HepG2 (cell line): ENCODE data around the gene SSC5D. TPM values are rescaled to one million over a fixed set of nuclear protein-coding genes. Genes with fewer than 3 reads are reported as not detected.
A peak's percentile ranks its signal among the peaks of the same experiment; 100 is the strongest.

ENCODE experiments used
- AHR ChIP-seq: IDR thresholded peaks from 2 replicates; pipeline ENCODE4 v1.6.1; 2018; ENCODE audit warnings: missing genetic modification reagents, missing compliant biosample characterization
- PHB2 ChIP-seq: fragments of 450-650 bp; IDR thresholded peaks from 2 replicates; pipeline ENCODE4 v1.6.1; 2018; ENCODE audit not compliant: partially characterized antibody
- RCOR2 ChIP-seq: IDR thresholded peaks from 2 replicates; pipeline ENCODE4 v1.6.1; 2016; ENCODE audit warnings: missing biosample characterization, missing genetic modification reagents
- SMAD9 ChIP-seq: sonication (generic); formaldehyde crosslinking; IDR thresholded peaks from 2 replicates; pipeline ENCODE4 v1.5.1; 2020; ENCODE audit warnings: mild to moderate bottlenecking, missing genetic modification reagents
- YY1 ChIP-seq: IDR thresholded peaks from 2 replicates; pipeline ENCODE4 v1.6.1; 2011; ENCODE audit warnings: low read length, low read depth, moderate library complexity, mild to moderate bottlenecking; ENCODE audit not compliant: insufficient read depth, insufficient replicate concordance
- ZNF484 ChIP-seq: sonication (generic); formaldehyde crosslinking; IDR thresholded peaks from 2 replicates; pipeline ENCODE4 v1.5.1; 2020; ENCODE audit warnings: mild to moderate bottlenecking, low read depth, missing genetic modification reagents, borderline replicate concordance
- ZNF672 ChIP-seq: sonication (generic); formaldehyde crosslinking; IDR thresholded peaks from 2 replicates; pipeline ENCODE4 v1.8.1; 2022; ENCODE audit warnings: missing genetic modification reagents
- polyA plus RNA-seq, 8 experiments: library from polyadenylated mRNA; depleted of rRNA in 3 of 8; stranded (reverse) in 7 of 8; unstranded in 1 of 8; fragments of >200 nt; fragmentation: Illumina TruSeq in 4 of 8; extraction: Trizol in 4 of 8; gene quantifications; 2 replicates each; pipeline versions ENCODE4 v1.2.1 to v1.2.3, GENCODE V29; 2011 to 2016; ENCODE audit warnings: low read depth in 4 of 8, missing spikeins in 1 of 8, mixed read lengths in 1 of 8; ENCODE audit not compliant: insufficient read depth in 1 of 8
- total RNA-seq, 5 experiments: library from RNA; depleted of rRNA; stranded (reverse); fragments of >200 nt; fragmentation: Illumina TruSeq; extraction: Trizol; gene quantifications; 2 replicates each; pipeline ENCODE4 v1.2.3, GENCODE V29; 2016; ENCODE audit warnings: low read depth in 1 of 5

SSC5D gene
- total and polyA plus RNA-seq, 2 of the 13 experiments (the other 11 are each of a cell fraction or from before 2014, with no cell fraction given) = not detected

DNA sequence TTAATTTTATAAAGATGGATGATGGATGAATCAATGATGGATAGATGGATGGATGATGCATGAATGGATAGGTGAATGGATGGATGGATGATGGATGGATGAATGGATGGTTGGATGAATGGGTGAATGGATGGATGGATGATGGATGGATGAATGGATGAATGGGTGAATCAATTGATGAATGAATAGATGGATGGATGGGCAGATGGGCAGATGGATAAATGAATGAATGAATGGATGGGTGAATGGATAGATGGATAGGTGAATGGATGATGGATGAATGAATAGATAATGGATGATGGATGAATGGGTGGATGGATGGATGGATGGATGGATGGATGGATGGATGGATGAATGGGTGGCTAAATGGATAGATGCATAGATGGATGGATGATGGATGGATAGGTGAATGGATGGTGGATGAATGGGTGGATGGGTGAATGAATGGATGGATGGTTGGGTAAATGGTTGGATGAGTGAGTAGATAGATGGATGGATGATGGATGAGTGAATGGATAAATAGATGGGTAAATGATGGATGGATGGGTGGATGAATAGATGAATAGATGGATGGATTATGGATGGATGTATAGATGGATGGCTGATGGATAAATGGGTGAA, 79.6 kb downstream of the SSC5D start (continued):
- TF ChIP-seq RCOR2 (CRISPR knock-in tag) (no peak), YY1 (no peak), ZNF484 (CRISPR knock-in tag) (no peak), ZNF672 (CRISPR knock-in tag) (no peak), AHR (CRISPR knock-in tag) (no peak), SMAD9 (CRISPR knock-in tag) (no peak), PHB2 (peak; percentile 16)

Other genes starting within 250 kb of the SSC5D start
- 23.0 and 25.8 TPM in 2 replicates for gene PPP6R1, start 229.4 kb upstream of the SSC5D start, total RNA-seq (2016; rRNA removed; fragmentation: Illumina TruSeq; extraction: Trizol)
- gene PPP6R1, start 229.4 kb upstream of the SSC5D start, polyA plus RNA-seq (2011; rRNA removed) = 54.0 and 75.7 TPM in 2 replicates
- 33.7 and 35.9 TPM in 2 replicates for gene HSPBP1, start 208.3 kb upstream of the SSC5D start, total RNA-seq (2016; rRNA removed; fragmentation: Illumina TruSeq; extraction: Trizol)
- gene HSPBP1, start 208.3 kb upstream of the SSC5D start, polyA plus RNA-seq (2011; rRNA removed) = 22.3 and 25.7 TPM in 2 replicates
- gene BRSK1, start 204.4 kb upstream of the SSC5D start, total RNA-seq (2016; rRNA removed; fragmentation: Illumina TruSeq; extraction: Trizol) = 0.18 TPM in 1 of 2 replicates, not detected in the other
- 1.2 and 1.9 TPM in 2 replicates for gene BRSK1, start 204.4 kb upstream of the SSC5D start, polyA plus RNA-seq (2011; rRNA removed)
- 0.74 and 1.3 TPM in 2 replicates for gene TMEM150B, start 163.1 kb upstream of the SSC5D start, total RNA-seq (2016; rRNA removed; fragmentation: Illumina TruSeq; extraction: Trizol)
- 1.8 and 2.9 TPM in 2 replicates for gene TMEM150B, start 163.1 kb upstream of the SSC5D start, polyA plus RNA-seq (2011; rRNA removed)
- gene KMT5C, start 148.6 kb upstream of the SSC5D start, total RNA-seq (2016; rRNA removed; fragmentation: Illumina TruSeq; extraction: Trizol) = 2.1 and 5.5 TPM in 2 replicates
- gene KMT5C, start 148.6 kb upstream of the SSC5D start, polyA plus RNA-seq (2011; rRNA removed) = 9.0 and 11.8 TPM in 2 replicates
- gene COX6B2, start 133.7 kb upstream of the SSC5D start, total RNA-seq (2016; rRNA removed; fragmentation: Illumina TruSeq; extraction: Trizol) = not detected in 2 replicates
- 0.16 and 0.21 TPM in 2 replicates for gene COX6B2, start 133.7 kb upstream of the SSC5D start, polyA plus RNA-seq (2011; rRNA removed)
- gene GARIN5B, start 125.2 kb upstream of the SSC5D start, total RNA-seq (2016; rRNA removed; fragmentation: Illumina TruSeq; extraction: Trizol) = not detected in 2 replicates
- gene GARIN5B, start 125.2 kb upstream of the SSC5D start, polyA plus RNA-seq (2011; rRNA removed) = 0.03 TPM in 1 of 2 replicates, not detected in the other
- gene IL11, start 118.0 kb upstream of the SSC5D start, total RNA-seq (2016; rRNA removed; fragmentation: Illumina TruSeq; extraction: Trizol) = 2.9 and 3.0 TPM in 2 replicates
- gene IL11, start 118.0 kb upstream of the SSC5D start, polyA plus RNA-seq (2011; rRNA removed) = 2.5 and 4.5 TPM in 2 replicates
- gene TMEM190, start 111.6 kb upstream of the SSC5D start, total RNA-seq (2016; rRNA removed; fragmentation: Illumina TruSeq; extraction: Trizol) = 0.35 TPM in 1 of 2 replicates, not detected in the other
- gene TMEM190, start 111.6 kb upstream of the SSC5D start, polyA plus RNA-seq (2011; rRNA removed) = 0.83 and 1.6 TPM in 2 replicates
- not detected in 2 replicates for gene TMEM238, start 104.1 kb upstream of the SSC5D start, total RNA-seq (2016; rRNA removed; fragmentation: Illumina TruSeq; extraction: Trizol)
- not detected in 2 replicates for gene TMEM238, start 104.1 kb upstream of the SSC5D start, polyA plus RNA-seq (2011; rRNA removed)
- 105 and 149 TPM in 2 replicates for gene RPL28, start 102.5 kb upstream of the SSC5D start, total RNA-seq (2016; rRNA removed; fragmentation: Illumina TruSeq; extraction: Trizol)
- 420 and 501 TPM in 2 replicates for gene RPL28, start 102.5 kb upstream of the SSC5D start, polyA plus RNA-seq (2011; rRNA removed)
- gene UBE2S, start 80.6 kb upstream of the SSC5D start, total RNA-seq (2016; rRNA removed; fragmentation: Illumina TruSeq; extraction: Trizol) = 29.5 and 39.3 TPM in 2 replicates
- 26.6 and 32.2 TPM in 2 replicates for gene UBE2S, start 80.6 kb upstream of the SSC5D start, polyA plus RNA-seq (2011; rRNA removed)
- gene SHISA7, start 45.1 kb upstream of the SSC5D start, total RNA-seq (2016; rRNA removed; fragmentation: Illumina TruSeq; extraction: Trizol) = not detected in 2 replicates
- not detected in 2 replicates for gene SHISA7, start 45.1 kb upstream of the SSC5D start, polyA plus RNA-seq (2011; rRNA removed)
- gene ISOC2, start 26.8 kb upstream of the SSC5D start, total RNA-seq (2016; rRNA removed; fragmentation: Illumina TruSeq; extraction: Trizol) = 105 and 106 TPM in 2 replicates
- 76.8 and 91.2 TPM in 2 replicates for gene ISOC2, start 26.8 kb upstream of the SSC5D start, polyA plus RNA-seq (2011; rRNA removed)
- gene C19orf85, start 23.7 kb upstream of the SSC5D start, total RNA-seq (2016; rRNA removed; fragmentation: Illumina TruSeq; extraction: Trizol) = not detected in 2 replicates
- not detected in 2 replicates for gene C19orf85, start 23.7 kb upstream of the SSC5D start, polyA plus RNA-seq (2011; rRNA removed)
- gene ZNF628, start 11.8 kb upstream of the SSC5D start, total RNA-seq (2016; rRNA removed; fragmentation: Illumina TruSeq; extraction: Trizol) = 1.00 and 1.2 TPM in 2 replicates
- gene ZNF628, start 11.8 kb upstream of the SSC5D start, polyA plus RNA-seq (2011; rRNA removed) = 0.48 and 0.54 TPM in 2 replicates
- 14.7 and 22.3 TPM in 2 replicates for gene NAT14, start 3.2 kb upstream of the SSC5D start, total RNA-seq (2016; rRNA removed; fragmentation: Illumina TruSeq; extraction: Trizol)
- gene NAT14, start 3.2 kb upstream of the SSC5D start, polyA plus RNA-seq (2011; rRNA removed) = 20.7 and 24.7 TPM in 2 replicates
- 0.24 and 0.45 TPM in 2 replicates for gene SBK2, start 48.7 kb downstream of the SSC5D start, total RNA-seq (2016; rRNA removed; fragmentation: Illumina TruSeq; extraction: Trizol)
- 0.14 TPM in 1 of 2 replicates, not detected in the other for gene SBK2, start 48.7 kb downstream of the SSC5D start, polyA plus RNA-seq (2011; rRNA removed)
- 0.46 and 0.66 TPM in 2 replicates for gene SBK3, start 57.1 kb downstream of the SSC5D start, total RNA-seq (2016; rRNA removed; fragmentation: Illumina TruSeq; extraction: Trizol)
- 0.77 and 1.5 TPM in 2 replicates for gene SBK3, start 57.1 kb downstream of the SSC5D start, polyA plus RNA-seq (2011; rRNA removed)
- 1.7 and 2.9 TPM in 2 replicates for gene ZNF579, start 92.4 kb downstream of the SSC5D start, total RNA-seq (2016; rRNA removed; fragmentation: Illumina TruSeq; extraction: Trizol)
- 2.1 and 2.2 TPM in 2 replicates for gene ZNF579, start 92.4 kb downstream of the SSC5D start, polyA plus RNA-seq (2011; rRNA removed)
- 3.4 and 5.9 TPM in 2 replicates for gene FIZ1, start 111.1 kb downstream of the SSC5D start, total RNA-seq (2016; rRNA removed; fragmentation: Illumina TruSeq; extraction: Trizol)
- 3.6 and 4.1 TPM in 2 replicates for gene FIZ1, start 111.1 kb downstream of the SSC5D start, polyA plus RNA-seq (2011; rRNA removed)
- gene ZNF524, start 111.9 kb downstream of the SSC5D start, total RNA-seq (2016; rRNA removed; fragmentation: Illumina TruSeq; extraction: Trizol) = 1.6 and 4.6 TPM in 2 replicates
- gene ZNF524, start 111.9 kb downstream of the SSC5D start, polyA plus RNA-seq (2011; rRNA removed) = 3.2 and 5.0 TPM in 2 replicates
- gene ZNF865, start 117.2 kb downstream of the SSC5D start, total RNA-seq (2016; rRNA removed; fragmentation: Illumina TruSeq; extraction: Trizol) = 0.93 and 1.0 TPM in 2 replicates
- gene ZNF865, start 117.2 kb downstream of the SSC5D start, polyA plus RNA-seq (2011; rRNA removed) = 1.0 and 1.5 TPM in 2 replicates
- 4.0 and 4.2 TPM in 2 replicates for gene ZNF784, start 136.1 kb downstream of the SSC5D start, total RNA-seq (2016; rRNA removed; fragmentation: Illumina TruSeq; extraction: Trizol)
- 4.1 and 5.1 TPM in 2 replicates for gene ZNF784, start 136.1 kb downstream of the SSC5D start, polyA plus RNA-seq (2011; rRNA removed)
- gene ZNF580, start 152.6 kb downstream of the SSC5D start, total RNA-seq (2016; rRNA removed; fragmentation: Illumina TruSeq; extraction: Trizol) = 3.0 and 4.4 TPM in 2 replicates
- gene ZNF580, start 152.6 kb downstream of the SSC5D start, polyA plus RNA-seq (2011; rRNA removed) = 6.0 and 7.0 TPM in 2 replicates
- 18.4 and 19.6 TPM in 2 replicates for gene ZNF581, start 155.2 kb downstream of the SSC5D start, total RNA-seq (2016; rRNA removed; fragmentation: Illumina TruSeq; extraction: Trizol)
- gene ZNF581, start 155.2 kb downstream of the SSC5D start, polyA plus RNA-seq (2011; rRNA removed) = 49.5 and 52.6 TPM in 2 replicates
- gene CCDC106, start 159.8 kb downstream of the SSC5D start, total RNA-seq (2016; rRNA removed; fragmentation: Illumina TruSeq; extraction: Trizol) = 7.0 and 8.8 TPM in 2 replicates
- 4.7 and 6.2 TPM in 2 replicates for gene CCDC106, start 159.8 kb downstream of the SSC5D start, polyA plus RNA-seq (2011; rRNA removed)
- gene U2AF2, start 166.6 kb downstream of the SSC5D start, total RNA-seq (2016; rRNA removed; fragmentation: Illumina TruSeq; extraction: Trizol) = 124 and 127 TPM in 2 replicates
- gene U2AF2, start 166.6 kb downstream of the SSC5D start, polyA plus RNA-seq (2011; rRNA removed) = 84.3 and 116 TPM in 2 replicates
- gene EPN1, start 186.8 kb downstream of the SSC5D start, total RNA-seq (2016; rRNA removed; fragmentation: Illumina TruSeq; extraction: Trizol) = 28.9 and 32.6 TPM in 2 replicates
- 31.7 and 43.7 TPM in 2 replicates for gene EPN1, start 186.8 kb downstream of the SSC5D start, polyA plus RNA-seq (2011; rRNA removed)
- not detected in 2 replicates for gene NLRP9, start 250.0 kb downstream of the SSC5D start, total RNA-seq (2016; rRNA removed; fragmentation: Illumina TruSeq; extraction: Trizol)
- not detected in 2 replicates for gene NLRP9, start 250.0 kb downstream of the SSC5D start, polyA plus RNA-seq (2011; rRNA removed)